A549 treated with CpdA at 1 μM for 4 hours (cell line): Measurements from ENCODE around the gene IFNA17. TPM values are rescaled to one million over a fixed set of nuclear protein-coding genes. Genes with fewer than 3 reads are reported as not detected.

Experiments
- total RNA-seq: library from RNA; stranded (reverse); fragments of 200-300 nt; extraction: Qiagen RNA extraction; gene quantifications from 5 replicates; pipeline ENCODE4 v1.2.3, GENCODE V29; 2022; ENCODE audit warnings: low read depth

The IFNA17 gene
- not detected in 5 replicates for total RNA-seq

DNA sequence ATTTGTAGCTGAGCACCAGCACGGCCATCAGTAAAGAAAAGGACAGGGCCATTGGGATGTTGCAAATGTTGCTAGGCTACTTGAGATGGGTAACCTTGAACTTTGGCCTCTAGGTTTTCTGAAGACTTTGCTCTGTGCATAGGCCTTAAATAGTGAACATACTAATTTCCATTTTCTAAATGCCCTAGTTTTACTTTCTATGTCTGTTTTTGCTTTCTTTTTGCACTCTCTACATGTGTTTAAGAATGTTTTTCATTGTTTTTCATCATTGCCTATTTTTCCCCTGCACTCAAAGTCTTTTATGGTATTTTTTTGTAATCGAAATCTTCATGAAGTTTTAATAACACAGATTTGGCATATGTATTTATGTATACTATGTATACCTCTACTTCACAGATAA is at the start of gene IFNA17:
Gene IFNA17, minus strand, starts transcription at position 101 of the 400 bp plus-strand sequence. Its CDS starts 49 bp downstream, at position 52.

DNA sequence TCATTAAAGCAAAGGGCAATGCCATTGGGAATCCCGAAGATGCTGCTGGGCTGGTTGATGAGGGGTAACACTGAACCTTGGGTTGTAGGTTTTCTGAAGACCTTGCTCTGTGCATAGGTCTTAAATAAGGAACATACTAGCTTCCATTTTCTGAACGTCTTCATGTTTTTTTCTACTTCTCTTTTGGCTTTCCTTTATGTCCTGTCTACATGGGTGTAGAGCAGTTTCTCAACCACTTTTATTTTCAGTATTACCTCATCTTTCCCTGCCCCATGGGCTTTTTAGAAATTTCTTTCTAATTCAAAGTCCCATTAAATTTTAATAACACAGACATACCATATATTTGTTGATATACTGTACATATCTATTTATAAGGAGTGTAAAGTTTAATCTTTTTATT is 11.9 kb upstream of the IFNA17 start, which contains the start of gene IFNA14:
Gene IFNA14, minus strand, starts transcription at position 95 of the 400 bp plus-strand sequence. Its CDS starts 70 bp downstream, at position 25.

DNA sequence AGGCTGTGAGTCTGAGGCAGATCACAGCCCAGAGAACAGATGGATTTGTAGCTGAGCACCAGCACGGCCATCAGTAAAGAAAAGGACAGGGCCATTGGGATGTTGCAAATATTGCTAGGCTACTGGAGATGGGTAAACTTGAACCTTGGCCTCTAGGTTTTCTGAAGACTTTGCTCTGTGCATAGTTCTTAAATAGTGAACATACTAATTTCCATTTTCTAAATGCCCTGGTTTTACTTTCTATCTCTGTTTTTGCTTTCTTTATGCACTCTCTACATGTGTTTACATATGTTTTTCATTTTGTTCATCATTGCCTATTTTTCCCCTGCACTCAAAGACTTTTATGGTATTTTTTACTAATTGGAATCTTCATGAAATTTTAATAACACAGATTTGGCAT is 10.8 kb downstream of the IFNA17 start, which contains the start of gene IFNA16:
Gene IFNA16, minus strand, starts transcription at position 101 of the 400 bp plus-strand sequence. Its CDS starts 6 bp downstream, at position 95.

DNA sequence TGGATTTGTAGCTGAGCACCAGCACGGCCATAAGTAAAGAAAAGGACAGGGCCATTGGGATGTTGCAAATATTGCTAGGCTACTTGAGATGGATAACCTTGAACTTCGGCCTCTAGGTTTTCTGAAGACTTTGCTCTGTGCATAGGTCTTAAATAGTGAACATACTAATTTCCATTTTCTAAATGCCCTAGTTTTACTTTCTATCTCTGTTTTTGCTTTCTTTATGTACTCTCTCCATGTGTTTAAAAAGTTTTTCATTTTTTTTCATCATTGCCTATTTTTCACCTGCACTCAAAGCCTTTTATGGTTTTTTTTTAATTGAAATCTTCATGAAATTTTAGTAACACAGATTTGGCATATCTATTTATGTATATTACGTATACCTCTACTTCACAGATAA is 21.0 kb downstream of the IFNA17 start, which contains the start of gene IFNA10:
Gene IFNA10, minus strand, starts transcription at position 101 of the 400 bp plus-strand sequence. Its CDS starts 46 bp downstream, at position 55.

DNA sequence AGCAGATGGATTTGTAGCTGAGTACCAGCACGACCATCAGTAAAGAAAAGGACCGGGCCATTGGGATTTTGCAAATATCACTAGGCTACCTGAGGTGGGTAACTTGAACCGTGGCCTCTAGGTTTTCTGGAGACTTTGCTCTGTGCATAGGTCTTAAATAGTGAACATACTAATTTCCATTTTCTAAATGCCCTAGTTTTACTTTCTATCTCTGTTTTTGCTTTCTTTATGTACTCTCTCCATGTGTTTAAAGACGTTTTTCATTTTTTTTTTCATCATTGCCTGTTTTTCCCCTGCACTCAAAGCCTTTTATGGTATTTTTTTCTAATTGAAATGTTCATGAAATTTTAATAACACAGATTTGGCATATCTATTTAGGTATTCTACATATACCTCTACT is 25.9 kb downstream of the IFNA17 start, which contains the start of gene IFNA7:
Gene IFNA7, minus strand, starts transcription at position 101 of the 400 bp plus-strand sequence. Its CDS starts 40 bp downstream, at position 61.

DNA sequence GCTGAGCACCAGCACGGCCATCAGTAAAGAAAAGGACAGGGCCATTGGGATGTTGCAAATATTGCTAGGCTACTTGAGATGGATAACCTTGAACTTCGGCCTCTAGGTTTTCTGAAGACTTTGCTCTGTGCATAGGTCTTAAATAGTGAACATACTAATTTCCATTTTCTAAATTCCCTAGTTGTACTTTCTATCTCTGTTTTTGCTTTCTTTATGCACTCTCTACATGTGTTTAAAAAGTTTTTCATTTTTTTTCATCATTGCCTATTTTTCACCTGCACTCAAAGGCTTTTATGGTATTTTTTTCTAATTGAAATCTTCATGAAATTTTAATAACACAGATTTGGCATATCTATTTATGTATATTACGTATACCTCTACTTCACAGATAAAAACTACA is 40.5 kb downstream of the IFNA17 start, which contains the start of gene IFNA4:
Gene IFNA4, minus strand, starts transcription at position 101 of the 400 bp plus-strand sequence. Its CDS starts 56 bp downstream, at position 45.

Other genes with a start within 250 kb of the IFNA17 start
- gene HACD4, start 196.6 kb downstream of the IFNA17 start, total RNA-seq: 0.80 to 1.1 TPM (median 0.96 TPM) in 5 replicates
- gene IFNB1, start 150.3 kb downstream of the IFNA17 start, total RNA-seq: not detected in 5 replicates
- gene IFNW1, start 86.4 kb downstream of the IFNA17 start, total RNA-seq: not detected in 5 replicates
- not detected in 5 replicates for gene IFNA21, start 61.6 kb downstream of the IFNA17 start, total RNA-seq
- not detected in 5 replicates for gene IFNA4, start 40.6 kb downstream of the IFNA17 start, total RNA-seq
- not detected in 5 replicates for gene IFNA7, start 26.0 kb downstream of the IFNA17 start, total RNA-seq
- gene IFNA10, start 21.1 kb downstream of the IFNA17 start, total RNA-seq: not detected in 5 replicates
- not detected in 5 replicates for gene IFNA16, start 10.9 kb downstream of the IFNA17 start, total RNA-seq
- not detected in 5 replicates for gene IFNA14, start 11.8 kb upstream of the IFNA17 start, total RNA-seq
- gene IFNA5, start 77.1 kb upstream of the IFNA17 start, total RNA-seq: not detected in 5 replicates
- gene KLHL9, start 107.2 kb upstream of the IFNA17 start, total RNA-seq: 14.4 to 18.7 TPM (median 16.7 TPM) in 5 replicates
- gene IFNA6, start 122.7 kb upstream of the IFNA17 start, total RNA-seq: not detected in 5 replicates
- not detected in 5 replicates for gene IFNA13, start 139.8 kb upstream of the IFNA17 start, total RNA-seq
- gene IFNA2, start 157.2 kb upstream of the IFNA17 start, total RNA-seq: not detected in 5 replicates
- not detected in 5 replicates for gene IFNA8, start 180.9 kb upstream of the IFNA17 start, total RNA-seq
- not detected in 5 replicates for gene IFNA1, start 212.2 kb upstream of the IFNA17 start, total RNA-seq